Naive thymus-derived CD8-positive, alpha-beta T cell (primary cell): ENCODE data around the gene NEDD4L. TPM values are rescaled to one million over a fixed set of nuclear protein-coding genes. Genes with fewer than 3 reads are reported as not detected.

Source experiments
- ATAC-seq, 2 donors: fragments of 150-1000 bp; cut with Tn5 transposase in 1 of 2; sonication (Bioruptor Pico), chemical (Tn5 transposase) in 1 of 2; 1 replicate in 1 of 2; 2 replicates in 1 of 2; pipeline ENCODE4 v1.10.0; 2021; ENCODE audit warnings: mild to moderate bottlenecking in 2 of 2, moderate library complexity in 2 of 2
- POLR2A ChIA-PET: fragments of 350-600 bp; sonication (Branson Sonifier 250); formaldehyde crosslinking; loops from one replicate; lab custom pipeline; 2021; ENCODE audit warnings: antibody characterized with exemption; lab: Charles Lee
- DNase-seq, 10 donors: peaks; one replicate each; pipeline versions ENCODE4 v3.0.0 to v3.0.0-alpha.2; 2020 to 2022
- H3K27ac Mint-ChIP-seq, 10 donors: one replicate each; pipeline ENCODE4 v1.8.0; 2020 to 2022; ENCODE audit warnings: mild to moderate bottlenecking in 10 of 10, mixed read lengths in 10 of 10, moderate library complexity in 4 of 10, inconsistent platforms in 1 of 10
- H3K27me3 Mint-ChIP-seq, 5 donors: one replicate each; pipeline ENCODE4 v1.8.0; 2021 to 2022; ENCODE audit warnings: mixed read lengths in 5 of 5
- H3K36me3 Mint-ChIP-seq, 3 donors: one replicate each; pipeline ENCODE4 v1.8.0; 2020 to 2022; ENCODE audit warnings: mixed read lengths in 3 of 3, mild to moderate bottlenecking in 2 of 3, inconsistent platforms in 1 of 3
- H3K4me1 Mint-ChIP-seq, 4 donors: one replicate each; pipeline ENCODE4 v1.8.0; 2021 to 2022; ENCODE audit warnings: mixed read lengths in 4 of 4
- H3K4me3 Mint-ChIP-seq, 10 donors: one replicate each; pipeline ENCODE4 v1.8.0; 2020 to 2022; ENCODE audit warnings: mild to moderate bottlenecking in 10 of 10, mixed read lengths in 10 of 10, moderate library complexity in 6 of 10, inconsistent platforms in 1 of 10
- H3K9me3 Mint-ChIP-seq, 9 donors: one replicate each; pipeline ENCODE4 v1.8.0; 2020 to 2022; ENCODE audit warnings: mixed read lengths in 9 of 9, mild to moderate bottlenecking in 3 of 9, inconsistent platforms in 1 of 9, moderate library complexity in 1 of 9
- polyA plus RNA-seq, 3 donors: library from polyadenylated mRNA; unstranded; fragments of 300-500 nt; fragmentation: Illumina TruSeq; gene quantifications; one replicate each; pipeline ENCODE4 v1.2.3, GENCODE V29; 2021
- total RNA-seq, 8 experiments: library from RNA in 2 of 8; stranded (reverse) in 2 of 8; gene quantifications; one replicate each; pipeline ENCODE4 v1.2.3 and lab custom pipeline; 2021 to 2026

Gene NEDD4L
- total and polyA plus RNA-seq, 5 experiments from 2014 or later: 1.5 to 6.5 (median 3.5) TPM

GRCh38 chr18:58144106-58144505 is 100.1 kb downstream of the NEDD4L start:
- H3K27ac Mint-ChIP-seq: no peak overlapping the region
- DNase-seq (no peak), ATAC-seq (no peak)
- H3K36me3 Mint-ChIP-seq: no peaks in the 10 kb centered on the region
- no peak overlapping the region for H3K4me3 Mint-ChIP-seq
- POLR2A ChIA-PET: no interaction called here
- peaks cover 0 to 11% (median 2%) of the 10 kb centered on the region in 5 donors for H3K27me3 Mint-ChIP-seq
- H3K4me1 Mint-ChIP-seq: peaks cover 4 to 9% (median 7%) of the 10 kb centered on the region in 4 donors
- H3K9me3 Mint-ChIP-seq: peaks cover 0 to 5% (median 0%) of the 10 kb centered on the region in 9 donors

GRCh38 chr18:58144671-58145285 is 100.8 kb downstream of the NEDD4L start:
- Mint-ChIP-seq H3K9me3 (peaks cover 0 to 5% (median 0%) of the 10 kb centered on the region in 9 donors), H3K27me3 (peaks cover 0 to 11% (median 2%) of the 10 kb centered on the region in 5 donors), H3K4me3 (peak overlapping the region in 1 of 10 donors; percentile 42), H3K27ac (no peak overlapping the region), H3K4me1 (peaks cover 1 to 3% (median 3%) of the 10 kb centered on the region in 4 donors), H3K36me3 (no peaks in the 10 kb centered on the region)
- DNase-seq: no peak
- no peak for ATAC-seq
- POLR2A ChIA-PET: no interaction called here

GRCh38 chr18:58146099-58146498 is 102.1 kb downstream of the NEDD4L start:
- no peak overlapping the region for H3K27ac Mint-ChIP-seq
- no peak overlapping the region for H3K4me3 Mint-ChIP-seq
- peaks cover 0 to 5% (median 0%) of the 10 kb centered on the region in 9 donors for H3K9me3 Mint-ChIP-seq
- POLR2A ChIA-PET: no interaction called here
- no peaks in the 10 kb centered on the region for H3K4me1 Mint-ChIP-seq
- ATAC-seq (no peak), DNase-seq (no peak)
- H3K27me3 Mint-ChIP-seq: peaks cover 0 to 11% (median 2%) of the 10 kb centered on the region in 5 donors
- no peaks in the 10 kb centered on the region for H3K36me3 Mint-ChIP-seq

- no peak overlapping the region for H3K4me3 Mint-ChIP-seq
- H3K9me3 Mint-ChIP-seq: peaks cover 0 to 2% (median 0%) of the 10 kb centered on the region in 9 donors
- DNase-seq (no peak), ATAC-seq (no peak)
- POLR2A ChIA-PET: no interaction called here
- H3K4me1 Mint-ChIP-seq: peaks cover 0 to 1% (median 0%) of the 10 kb centered on the region in 4 donors
- H3K27me3 Mint-ChIP-seq: peaks cover 0 to 15% (median 2%) of the 10 kb centered on the region in 5 donors
- H3K36me3 Mint-ChIP-seq: no peaks in the 10 kb centered on the region
- H3K27ac Mint-ChIP-seq: no peak overlapping the region
Observed at GRCh38 chr18:58148954-58149471, 105.0 kb downstream of the NEDD4L start.

GRCh38 chr18:58150772-58151171 is 106.7 kb downstream of the NEDD4L start:
- no peak for DNase-seq
- Mint-ChIP-seq H3K27ac (no peak overlapping the region), H3K4me1 (peaks cover 0 to 1% (median 0%) of the 10 kb centered on the region in 4 donors), H3K27me3 (peaks cover 0 to 15% (median 2%) of the 10 kb centered on the region in 5 donors), H3K9me3 (no peaks in the 10 kb centered on the region), H3K4me3 (no peak overlapping the region), H3K36me3 (no peaks in the 10 kb centered on the region)
- ATAC-seq: no peak
- POLR2A ChIA-PET: no interaction called here

GRCh38 chr18:58152216-58152615 is 108.2 kb downstream of the NEDD4L start:
- DNase-seq: no peak
- Mint-ChIP-seq H3K27me3 (peaks cover 0 to 6% (median 0%) of the 10 kb centered on the region in 5 donors), H3K36me3 (no peaks in the 10 kb centered on the region), H3K4me3 (no peak overlapping the region), H3K9me3 (no peaks in the 10 kb centered on the region), H3K4me1 (peaks cover 0 to 1% (median 0%) of the 10 kb centered on the region in 4 donors), H3K27ac (no peak overlapping the region)
- ATAC-seq: no peak
- POLR2A ChIA-PET: no interaction called here

GRCh38 chr18:58152891-58153290 is 108.9 kb downstream of the NEDD4L start:
- Mint-ChIP-seq H3K27ac (no peak overlapping the region), H3K27me3 (peaks cover 0 to 6% (median 0%) of the 10 kb centered on the region in 5 donors), H3K4me3 (no peak overlapping the region), H3K36me3 (no peaks in the 10 kb centered on the region), H3K4me1 (peaks cover 0 to 1% (median 0%) of the 10 kb centered on the region in 4 donors), H3K9me3 (no peaks in the 10 kb centered on the region)
- POLR2A ChIA-PET: no interaction called here
- DNase-seq: no peak
- no peak for ATAC-seq

GRCh38 chr18:58156516-58156915 is 112.5 kb downstream of the NEDD4L start:
- no peak for ATAC-seq
- Mint-ChIP-seq H3K36me3 (no peaks in the 10 kb centered on the region), H3K27me3 (peaks cover 0 to 9% (median 2%) of the 10 kb centered on the region in 5 donors), H3K9me3 (no peaks in the 10 kb centered on the region), H3K4me1 (peaks cover 0 to 1% (median 0%) of the 10 kb centered on the region in 4 donors), H3K4me3 (no peak overlapping the region), H3K27ac (no peak overlapping the region)
- no peak for DNase-seq
- POLR2A ChIA-PET: no interaction called here

- H3K4me3 Mint-ChIP-seq: no peak overlapping the region
- H3K4me1 Mint-ChIP-seq: no peaks in the 10 kb centered on the region
- DNase-seq (no peak), ATAC-seq (no peak)
- H3K27ac Mint-ChIP-seq: no peak overlapping the region
- no peaks in the 10 kb centered on the region for H3K36me3 Mint-ChIP-seq
- H3K9me3 Mint-ChIP-seq: no peaks in the 10 kb centered on the region
- POLR2A ChIA-PET: no interaction called here
- peaks cover 0 to 9% (median 3%) of the 10 kb centered on the region in 5 donors for H3K27me3 Mint-ChIP-seq
Observed at GRCh38 chr18:58157237-58157636, 113.2 kb downstream of the NEDD4L start.

- ATAC-seq (no peak), DNase-seq (no peak)
- Mint-ChIP-seq H3K36me3 (no peaks in the 10 kb centered on the region), H3K27me3 (peaks cover 0 to 11% (median 5%) of the 10 kb centered on the region in 5 donors), H3K27ac (no peak overlapping the region), H3K4me1 (no peaks in the 10 kb centered on the region), H3K9me3 (no peaks in the 10 kb centered on the region), H3K4me3 (no peak overlapping the region)
- POLR2A ChIA-PET: no interaction called here
Observed at GRCh38 chr18:58158008-58158407, 114.0 kb downstream of the NEDD4L start.

- ATAC-seq: no peak
- H3K27me3 Mint-ChIP-seq: peaks cover 0 to 11% (median 5%) of the 10 kb centered on the region in 5 donors
- no peaks in the 10 kb centered on the region for H3K9me3 Mint-ChIP-seq
- no peak overlapping the region for H3K27ac Mint-ChIP-seq
- H3K4me1 Mint-ChIP-seq: no peaks in the 10 kb centered on the region
- no peak overlapping the region for H3K4me3 Mint-ChIP-seq
- DNase-seq: no peak
- H3K36me3 Mint-ChIP-seq: no peaks in the 10 kb centered on the region
- POLR2A ChIA-PET: no interaction called here
Observed at GRCh38 chr18:58158459-58158858, 114.4 kb downstream of the NEDD4L start.

GRCh38 chr18:58161659-58162058 is 117.6 kb downstream of the NEDD4L start:
- ATAC-seq (no peak), DNase-seq (no peak)
- H3K4me1 Mint-ChIP-seq: no peaks in the 10 kb centered on the region
- no peak overlapping the region for H3K4me3 Mint-ChIP-seq
- POLR2A ChIA-PET: no interaction called here
- no peaks in the 10 kb centered on the region for H3K9me3 Mint-ChIP-seq
- peaks cover 0 to 8% (median 5%) of the 10 kb centered on the region in 5 donors for H3K27me3 Mint-ChIP-seq
- no peak overlapping the region for H3K27ac Mint-ChIP-seq
- no peaks in the 10 kb centered on the region for H3K36me3 Mint-ChIP-seq

GRCh38 chr18:58162127-58162526 is 118.1 kb downstream of the NEDD4L start:
- no peaks in the 10 kb centered on the region for H3K9me3 Mint-ChIP-seq
- DNase-seq: no peak
- POLR2A ChIA-PET: no interaction called here
- ATAC-seq: no peak
- no peak overlapping the region for H3K27ac Mint-ChIP-seq
- no peaks in the 10 kb centered on the region for H3K4me1 Mint-ChIP-seq
- peaks cover 0 to under 1% (median 0%) of the 10 kb centered on the region in 3 donors for H3K36me3 Mint-ChIP-seq
- peaks cover 0 to 7% (median 5%) of the 10 kb centered on the region in 5 donors for H3K27me3 Mint-ChIP-seq
- H3K4me3 Mint-ChIP-seq: no peak overlapping the region
